Esophagus mucosa (tissue), 1 donor: ENCODE results near the gene TRIM9. TPM values are rescaled to one million over a fixed set of nuclear protein-coding genes. Genes with fewer than 3 reads are reported as not detected.
A peak's percentile ranks its signal among the peaks of the same experiment; 100 is the strongest.
"Not testable (repeated sequence)": the region's sequence is repeated elsewhere in the genome, so short reads cannot be mapped to it uniquely, and the experiment has no call there.

Experiments used
- ATAC-seq: fragments of 200-7000 bp; cut with Tn5 transposase; one replicate; pipeline ENCODE4 v1.9.1; 2020
- total RNA-seq: library from RNA; stranded (reverse); gene quantifications from one replicate; pipeline ENCODE4 v1.2.4, GENCODE V29; 2023
- donor health status: DM: yes; HTN: yes; CAD: no.

TRIM9 gene
- total RNA-seq, 1 donor from 2014 or later = 0.32 TPM

DNA sequence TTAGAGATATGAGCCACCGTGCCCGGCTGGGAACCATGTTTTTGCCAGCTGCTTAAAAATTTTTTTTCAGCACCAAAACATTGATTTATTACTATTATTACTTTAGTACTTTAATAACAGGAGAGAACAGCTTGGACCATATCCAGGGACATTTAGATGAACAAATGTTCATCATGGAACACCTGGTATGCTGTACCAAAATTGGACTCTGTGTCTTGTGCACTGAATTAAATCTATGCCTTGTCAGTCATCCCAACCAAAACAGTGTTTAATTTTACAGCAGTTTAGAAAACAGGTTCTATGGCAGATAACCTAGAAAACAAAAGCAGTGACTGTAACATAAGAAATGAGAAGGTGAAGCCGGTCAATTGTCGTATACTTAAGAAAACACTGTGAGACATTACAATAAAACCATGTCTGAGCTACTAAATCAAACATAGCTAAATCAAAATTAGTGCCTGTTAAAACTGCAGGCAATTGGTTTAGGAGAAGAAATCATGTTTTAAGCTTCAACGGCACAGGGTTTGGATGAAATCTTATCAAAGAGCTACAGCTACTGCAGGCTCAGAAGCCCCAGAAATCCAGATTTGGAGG is 92.4 kb downstream of the TRIM9 start:
- no peak for ATAC-seq

DNA sequence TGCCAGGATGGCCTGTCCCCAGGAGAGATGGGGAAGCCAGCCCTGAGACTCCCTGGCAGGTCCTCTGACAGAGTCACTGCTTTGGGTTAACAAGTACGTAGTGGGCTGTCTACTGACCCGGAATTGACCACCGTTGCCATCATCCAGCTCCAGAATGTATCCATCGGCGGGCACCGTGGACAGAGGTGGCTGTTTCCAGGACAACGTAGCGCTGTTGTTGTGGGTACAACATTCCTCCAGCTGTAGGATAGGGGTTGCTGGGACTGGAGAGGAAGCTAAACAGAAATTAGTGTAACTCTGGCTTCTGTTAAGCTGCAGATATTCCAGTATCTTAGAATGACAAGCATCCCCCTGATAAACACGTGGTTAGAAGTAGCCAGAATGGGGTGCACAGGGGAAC is 94.3 kb downstream of the TRIM9 start:
- no peak for ATAC-seq

DNA sequence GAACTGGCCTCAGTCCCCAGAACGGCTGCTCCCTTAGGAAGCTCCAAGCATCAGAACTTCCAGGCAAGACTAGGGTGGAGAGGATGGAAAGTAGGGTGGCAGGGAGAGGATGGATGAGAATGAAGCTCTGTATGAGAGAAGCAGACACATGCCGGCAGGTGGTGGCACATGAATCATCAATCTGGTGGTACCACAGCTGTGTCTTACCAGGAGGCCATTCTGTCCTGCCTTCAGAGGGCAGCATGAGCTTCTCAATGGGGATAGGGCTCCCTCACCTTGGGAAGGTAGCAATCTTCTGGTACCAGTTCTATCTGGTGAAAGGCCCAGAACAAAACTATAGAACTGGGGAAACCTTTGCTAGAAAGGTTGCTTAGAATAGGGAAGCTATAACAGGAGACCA is 95.2 kb downstream of the TRIM9 start:
- no peak for ATAC-seq

DNA sequence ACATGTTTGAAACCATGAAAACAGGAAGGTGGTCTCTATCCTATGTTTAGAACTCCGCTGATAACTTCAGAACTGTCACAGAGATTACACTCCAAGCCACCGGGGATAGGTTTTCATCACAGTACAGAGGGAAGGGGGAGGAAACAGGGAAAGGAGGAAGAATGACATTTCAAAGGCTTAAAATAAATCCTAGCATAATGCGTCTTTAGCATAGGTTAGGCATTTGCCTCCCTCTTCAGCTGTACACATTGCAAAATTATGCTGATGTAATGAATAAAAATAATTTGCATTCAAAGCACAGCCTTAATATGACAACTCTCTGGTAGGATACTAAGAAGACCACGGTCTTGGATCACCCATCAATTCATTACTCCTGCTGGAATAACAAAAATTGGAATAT is 96.3 kb downstream of the TRIM9 start:
- peak; percentile 23 for ATAC-seq

DNA sequence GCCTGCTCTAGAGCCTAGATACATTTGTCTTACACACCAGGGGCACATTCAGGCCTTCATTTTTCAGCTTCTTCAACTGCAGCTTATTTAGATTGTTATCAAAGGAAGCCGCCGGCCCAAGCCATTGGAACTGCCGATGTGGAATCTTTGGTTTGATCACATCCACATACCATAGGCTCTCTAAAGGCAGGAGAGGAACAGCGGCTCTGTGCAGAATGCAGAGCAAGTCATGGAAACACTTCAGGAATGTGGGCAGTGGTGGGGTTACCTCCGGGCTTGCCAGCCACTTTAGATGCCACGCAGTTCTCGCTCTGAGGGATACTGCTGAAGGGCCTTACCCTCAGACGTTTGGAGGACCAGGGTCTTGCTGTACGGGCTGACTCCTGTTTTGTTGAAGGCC is 97.2 kb downstream of the TRIM9 start:
- no peak for ATAC-seq

DNA sequence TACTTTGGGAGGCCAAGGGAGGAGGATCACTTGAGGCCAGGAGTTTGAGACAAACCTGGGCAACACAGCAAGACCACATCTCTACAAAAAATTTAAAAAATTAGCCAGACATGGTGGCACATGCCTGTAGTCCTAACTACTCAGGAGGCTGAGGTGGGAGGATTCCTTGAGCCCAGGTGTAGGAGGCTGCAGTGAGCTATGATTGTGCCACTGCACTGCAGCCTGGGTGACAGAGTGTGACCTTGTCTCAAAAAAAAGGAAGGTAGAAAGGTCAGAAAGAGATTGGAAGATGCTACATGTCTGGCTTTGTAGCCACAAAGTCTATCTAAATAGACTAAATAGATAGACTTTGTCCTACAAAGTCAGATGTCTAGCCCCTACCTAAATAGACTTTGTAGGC is 100.7 kb downstream of the TRIM9 start:
- ATAC-seq = not testable (repeated sequence)

DNA sequence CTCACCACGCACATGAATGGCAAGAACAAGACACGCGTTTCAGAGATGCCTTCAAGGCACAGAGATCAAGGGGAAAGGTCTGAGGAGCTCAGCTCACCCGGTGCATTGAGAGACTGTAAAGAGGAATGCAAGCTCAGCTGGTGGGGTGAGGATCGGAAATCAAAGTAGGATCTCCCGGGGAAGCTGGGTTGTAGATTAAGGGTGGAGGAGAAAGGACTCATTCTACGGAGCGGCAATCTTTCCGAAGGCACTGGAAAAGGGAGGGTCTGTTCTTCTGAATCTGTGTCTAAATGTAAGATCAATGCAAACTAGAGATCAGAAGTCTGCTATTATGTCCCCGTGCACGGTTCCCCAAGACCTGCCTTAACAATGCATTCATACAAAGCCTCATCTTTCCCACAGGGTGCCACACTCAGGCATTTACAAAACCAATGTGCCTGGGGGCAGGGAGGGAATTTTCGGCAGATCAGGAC is 109.0 kb downstream of the TRIM9 start:
- no peak for ATAC-seq

DNA sequence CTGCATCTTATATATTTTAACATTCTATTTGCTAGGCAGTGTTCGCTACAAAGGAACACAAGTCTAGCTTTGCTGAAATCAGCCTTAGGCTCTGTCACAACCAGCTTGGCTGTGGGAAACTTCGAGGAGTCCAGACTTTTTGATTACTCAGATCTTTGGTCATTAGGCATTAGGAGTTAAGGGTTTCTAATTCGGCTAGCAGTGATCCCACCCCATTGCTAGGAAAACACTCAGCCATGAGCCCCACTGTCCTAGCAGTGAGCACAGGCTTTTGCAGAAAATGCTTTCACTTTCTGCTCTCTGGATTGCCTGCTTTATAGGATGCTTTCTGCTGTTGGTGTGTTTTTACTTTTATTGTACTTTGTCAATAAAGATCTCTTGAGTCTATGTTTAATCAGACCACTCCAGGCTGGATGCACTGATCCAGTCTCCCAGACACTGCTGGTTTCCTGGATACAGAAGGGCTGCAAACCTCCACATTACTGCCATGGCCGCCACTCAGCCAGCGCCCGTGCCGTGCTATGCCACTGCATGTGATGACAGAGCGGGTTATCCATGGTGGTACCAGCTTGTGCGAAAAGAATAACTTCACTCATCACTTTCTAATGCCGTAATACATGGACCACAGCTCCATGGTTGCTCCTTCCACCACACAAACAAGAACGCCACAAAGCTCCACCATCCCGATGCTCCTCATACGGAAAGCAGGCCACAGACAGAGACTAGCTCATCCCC is 109.6 kb downstream of the TRIM9 start:
- ATAC-seq = no peak

DNA sequence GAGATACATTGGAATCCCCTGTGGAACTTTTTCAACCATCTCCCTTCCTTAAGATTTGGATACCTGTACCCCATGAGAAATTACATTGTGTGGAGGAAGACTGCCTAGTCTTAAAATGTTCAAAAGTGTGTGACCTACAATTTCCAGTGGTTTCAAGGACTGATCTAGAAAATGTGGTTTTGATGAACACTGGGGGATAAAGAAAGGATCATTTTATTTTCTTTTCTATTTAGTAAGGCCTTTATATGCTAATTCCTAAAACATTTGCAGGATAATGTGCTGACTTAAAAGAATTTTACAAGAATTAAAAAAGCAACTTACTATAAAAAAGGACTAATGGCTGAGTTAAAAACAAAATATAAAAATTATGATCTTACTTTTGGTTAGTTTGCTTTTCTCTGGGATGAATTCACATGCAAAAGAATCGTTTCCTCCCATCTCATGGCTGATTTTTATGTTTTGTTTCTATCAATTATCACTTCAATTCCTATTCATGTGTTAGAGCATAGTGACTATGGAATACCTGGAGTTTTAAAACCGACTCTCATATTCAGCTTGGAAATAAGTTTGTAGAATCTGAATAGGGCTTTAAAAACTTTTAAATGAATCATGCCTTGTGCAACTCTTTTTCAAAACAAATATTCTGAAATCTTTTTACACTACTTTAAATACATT is 110.7 kb downstream of the TRIM9 start:
- ATAC-seq = no peak

DNA sequence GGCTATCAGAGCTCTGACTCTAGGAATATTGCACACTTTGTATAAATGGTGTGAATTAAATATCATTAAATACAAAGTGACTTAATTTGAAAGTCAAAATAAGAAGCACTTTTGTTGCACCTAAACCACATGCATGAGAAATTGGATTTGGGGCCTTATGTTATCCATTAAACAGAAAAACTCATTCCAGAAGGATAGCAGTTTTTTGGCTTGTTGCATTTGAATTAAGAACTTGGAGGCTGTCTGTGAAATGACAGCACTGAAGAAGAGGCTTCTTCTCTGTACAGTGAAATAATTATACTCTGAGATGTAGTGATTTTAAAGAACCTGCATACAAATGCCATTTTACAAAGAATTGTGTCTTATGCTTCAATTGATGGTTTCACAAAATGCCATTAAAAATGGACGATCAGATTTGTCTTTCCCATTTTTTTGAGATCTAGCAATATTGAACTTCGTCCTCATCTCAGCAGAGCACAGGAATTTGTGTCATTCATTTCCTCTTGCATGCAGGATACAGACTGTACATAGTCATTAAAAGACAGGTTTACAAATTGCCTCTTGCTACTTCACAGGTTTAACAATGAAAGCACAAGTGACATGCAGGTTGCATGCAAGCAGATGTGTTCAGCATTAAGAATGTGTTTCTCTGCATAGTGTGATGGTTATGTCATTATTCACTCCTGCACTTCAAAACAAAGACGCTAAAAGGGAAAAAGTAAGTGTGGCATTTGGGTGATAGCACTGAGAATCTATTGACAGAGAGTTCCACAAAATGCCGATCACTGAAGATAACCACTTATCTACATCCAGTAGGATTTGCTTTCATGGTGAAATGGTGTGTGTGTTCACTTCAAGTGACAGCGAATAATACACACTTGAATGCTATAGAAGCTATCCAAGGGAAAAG is 114.7 kb downstream of the TRIM9 start:
- no peak for ATAC-seq

DNA sequence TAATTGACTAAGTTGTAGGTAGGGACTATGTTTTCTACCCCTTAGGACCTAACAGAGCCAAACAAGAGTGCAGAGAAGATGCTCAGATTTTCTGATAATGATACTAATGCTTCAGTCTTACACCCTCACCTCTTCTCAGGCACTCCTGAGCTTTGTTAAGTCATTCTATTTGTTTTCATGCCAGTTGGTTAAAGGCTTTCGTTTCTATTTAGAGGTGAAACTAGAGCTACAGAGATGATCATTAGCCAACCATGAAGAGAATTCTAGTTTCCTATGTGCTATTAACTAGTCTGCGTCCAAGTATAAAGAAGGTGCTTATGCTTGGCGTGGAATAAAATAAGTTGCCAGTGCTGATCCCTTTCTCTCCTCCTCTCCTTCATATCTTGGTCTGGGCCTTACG is 116.0 kb downstream of the TRIM9 start:
- ATAC-seq = no peak

DNA sequence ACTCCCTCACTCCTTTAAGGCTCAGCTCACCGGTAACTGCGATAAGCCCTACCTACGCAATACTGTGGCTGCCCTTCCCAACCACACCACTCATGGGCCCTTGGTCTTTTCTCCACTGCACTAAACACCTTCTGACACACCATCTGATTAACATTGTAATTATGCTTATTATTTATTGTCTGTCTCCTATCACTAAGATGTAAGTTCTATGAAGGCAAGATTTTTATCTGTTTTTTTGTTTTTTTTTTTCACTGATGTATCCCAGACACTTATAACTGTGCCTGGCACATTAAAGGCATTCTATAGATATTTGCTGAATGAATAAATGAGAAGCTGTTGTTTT is 116.4 kb downstream of the TRIM9 start:
- no peak for ATAC-seq

DNA sequence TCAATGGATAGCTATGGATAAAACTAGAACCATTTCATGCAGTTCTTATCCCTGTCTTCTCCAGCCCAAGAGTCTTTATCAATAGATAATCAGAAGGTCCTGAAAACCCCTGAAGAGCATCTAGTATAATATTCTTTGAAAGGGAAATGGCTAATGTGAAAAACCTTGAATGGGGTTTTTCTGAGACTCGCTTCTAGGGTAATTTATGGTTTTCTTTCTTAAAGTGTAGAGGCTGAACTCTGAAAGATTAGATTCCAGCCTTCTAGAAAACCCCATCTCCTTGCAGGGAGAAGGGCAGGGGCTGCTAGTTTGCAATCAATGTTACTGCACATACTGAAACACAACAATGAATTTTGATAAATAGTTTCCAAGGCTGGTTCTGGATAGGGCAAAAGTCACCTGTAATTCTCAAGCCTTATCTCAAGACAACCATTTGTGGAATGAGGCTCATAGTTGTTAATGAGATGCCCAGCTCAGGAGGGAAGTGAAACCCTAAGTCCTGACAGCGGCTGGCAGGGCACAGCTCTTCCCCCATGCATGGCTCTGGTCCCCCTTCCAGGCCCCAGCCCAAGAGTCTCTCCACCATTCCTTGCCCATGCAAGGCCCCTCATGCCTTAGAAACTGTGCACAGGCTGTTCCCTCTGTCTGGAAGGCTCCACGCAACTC is 116.9 kb downstream of the TRIM9 start:
- ATAC-seq = no peak

DNA sequence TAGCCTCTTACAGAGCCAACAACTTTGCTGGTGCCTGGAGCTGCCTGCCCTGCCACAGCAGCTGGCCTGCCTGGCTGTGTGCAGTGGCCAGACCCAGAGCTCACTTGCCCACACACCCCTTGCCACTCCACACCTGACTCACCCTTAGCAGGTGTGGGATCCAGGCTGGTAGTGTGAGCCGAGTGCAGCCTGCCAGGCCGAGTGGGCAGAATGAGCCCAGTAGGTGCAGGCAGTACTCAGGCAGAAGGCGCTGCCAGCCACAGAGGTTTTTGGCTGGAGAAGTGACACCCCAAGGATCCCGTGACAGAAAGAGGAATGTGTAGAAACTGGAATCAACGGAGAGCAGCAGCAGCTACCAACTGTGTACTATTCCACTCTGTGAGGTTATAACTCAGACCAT is 120.8 kb downstream of the TRIM9 start:
- no peak for ATAC-seq

DNA sequence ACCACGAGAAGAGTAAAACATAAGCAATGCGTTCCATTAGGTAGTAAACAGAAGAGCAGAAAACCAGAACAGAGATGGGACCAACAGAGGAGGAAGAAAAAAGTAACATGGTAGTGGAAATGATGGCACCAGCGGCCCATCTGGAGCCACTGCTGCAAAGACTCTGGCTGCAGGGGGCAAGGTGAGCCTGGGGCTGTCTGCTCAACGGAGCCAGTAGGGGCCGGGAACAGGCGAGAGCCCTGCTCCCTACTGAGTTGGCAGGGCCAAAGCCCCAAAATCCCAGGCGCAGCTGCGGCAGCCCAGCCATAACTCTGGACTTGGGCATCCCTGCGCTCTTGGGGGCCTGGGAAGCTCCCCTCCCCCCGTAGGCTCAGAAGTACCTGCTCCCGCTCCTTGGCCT is 122.2 kb downstream of the TRIM9 start:
- no peak for ATAC-seq

DNA sequence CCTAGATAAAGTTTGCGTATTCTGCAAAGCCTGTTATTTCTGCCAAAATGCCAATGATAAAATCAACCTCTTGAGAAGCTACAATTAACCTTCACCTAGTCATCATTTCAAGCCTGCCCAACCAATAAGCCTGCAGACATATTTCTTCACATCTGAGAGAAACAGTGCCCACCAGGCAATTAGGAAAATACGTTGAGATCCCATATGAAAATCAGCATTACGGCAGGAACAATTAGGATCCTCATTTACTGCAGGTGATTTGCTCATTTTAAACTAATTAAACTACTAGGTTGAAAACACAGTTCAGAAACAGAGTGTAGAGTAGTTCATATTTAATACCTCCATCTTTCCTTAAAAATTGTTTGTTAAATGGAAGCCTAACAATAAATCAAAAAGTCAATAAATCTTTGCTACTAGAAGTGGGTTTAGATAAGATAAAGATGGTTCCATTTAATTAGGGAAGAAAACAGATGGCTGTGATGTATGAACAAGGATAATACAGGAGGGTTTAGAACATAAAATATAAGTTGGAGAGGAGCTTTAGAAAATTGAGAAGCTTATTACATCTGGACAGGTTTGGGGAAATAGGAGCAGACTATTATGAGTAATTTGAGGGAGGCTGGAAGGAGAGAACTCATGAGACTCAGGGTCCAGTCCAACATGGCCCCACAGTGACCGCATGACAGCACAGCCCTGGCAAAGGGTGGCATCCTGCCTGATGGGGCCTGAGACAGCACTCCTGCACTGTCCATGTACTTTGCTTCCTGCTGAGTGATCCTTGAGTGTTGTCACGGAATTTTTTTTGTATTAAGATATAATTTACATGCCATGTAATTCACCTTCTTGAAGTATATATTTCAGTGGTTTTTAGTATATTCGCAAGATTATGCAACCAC is 123.8 kb downstream of the TRIM9 start:
- no peak for ATAC-seq

DNA sequence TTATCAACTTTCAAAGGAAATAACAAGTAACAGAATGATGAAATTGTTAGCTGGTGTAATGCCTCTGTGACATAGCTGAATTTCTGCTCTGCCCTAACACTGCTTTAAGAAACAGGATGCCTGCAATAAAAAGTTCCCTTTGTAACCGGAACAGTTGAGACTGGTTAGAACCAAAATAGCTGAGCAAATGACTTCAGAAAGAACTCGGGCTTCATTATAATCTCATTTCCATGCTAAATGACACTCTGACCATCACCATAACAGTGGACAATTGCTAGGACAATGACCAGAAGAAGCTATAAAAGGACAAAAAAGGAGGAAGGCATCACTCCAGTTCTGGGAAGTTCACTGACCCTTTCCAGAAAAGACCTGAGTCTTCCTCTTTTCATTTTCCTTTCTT is 127.1 kb downstream of the TRIM9 start:
- no peak for ATAC-seq

DNA sequence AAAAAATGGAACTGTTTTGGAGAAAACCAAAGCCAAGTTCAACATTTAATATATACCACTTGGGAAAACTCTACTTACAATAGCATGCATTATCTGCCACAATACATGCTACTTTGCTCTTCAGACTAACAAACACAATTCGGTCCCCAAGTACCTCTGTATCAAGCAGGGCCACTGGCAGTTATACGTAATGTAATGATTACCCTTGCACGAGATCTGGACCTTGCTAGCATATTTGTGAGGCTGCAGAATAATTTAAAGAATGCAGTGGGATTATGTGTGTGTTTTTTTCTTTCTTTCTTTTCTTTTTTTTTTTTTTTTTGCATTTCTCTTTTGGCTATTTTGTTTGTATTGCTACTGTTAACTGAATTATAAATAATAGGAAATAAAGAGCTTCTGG is 127.8 kb downstream of the TRIM9 start:
- no peak for ATAC-seq

DNA sequence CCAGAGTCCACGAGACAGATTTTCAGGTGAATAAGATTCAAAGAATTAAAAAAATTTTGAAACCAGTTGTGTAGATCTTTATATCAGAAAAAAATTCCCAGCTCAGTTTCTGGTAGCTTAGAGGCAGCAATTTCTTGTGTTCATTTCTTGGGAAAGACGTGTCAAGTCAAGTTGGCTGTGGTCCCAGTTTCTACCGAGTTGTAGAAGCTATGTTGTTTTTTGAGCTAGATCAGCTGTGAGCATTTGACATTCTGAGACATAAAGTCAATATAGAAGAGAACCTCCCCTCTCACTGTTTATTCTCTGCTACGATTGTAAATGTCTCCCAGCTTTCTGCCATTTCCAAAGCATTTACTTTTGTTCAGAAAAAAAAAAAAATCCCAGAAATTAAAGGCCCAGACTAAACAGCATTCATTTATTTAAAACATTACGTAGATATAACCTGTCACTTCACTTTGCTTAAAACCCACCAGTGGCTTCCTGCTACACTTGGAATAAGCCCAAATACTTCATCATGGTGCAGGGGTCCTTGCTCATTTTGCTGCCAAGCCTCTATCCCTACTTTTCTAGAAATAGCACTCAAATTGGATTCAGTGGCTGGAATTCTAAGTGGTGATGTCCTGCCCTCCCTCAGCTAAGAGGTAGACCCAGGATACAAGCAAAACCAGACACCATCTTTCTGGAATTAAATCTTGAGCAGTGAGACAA is 130.1 kb downstream of the TRIM9 start:
- no peak for ATAC-seq

DNA sequence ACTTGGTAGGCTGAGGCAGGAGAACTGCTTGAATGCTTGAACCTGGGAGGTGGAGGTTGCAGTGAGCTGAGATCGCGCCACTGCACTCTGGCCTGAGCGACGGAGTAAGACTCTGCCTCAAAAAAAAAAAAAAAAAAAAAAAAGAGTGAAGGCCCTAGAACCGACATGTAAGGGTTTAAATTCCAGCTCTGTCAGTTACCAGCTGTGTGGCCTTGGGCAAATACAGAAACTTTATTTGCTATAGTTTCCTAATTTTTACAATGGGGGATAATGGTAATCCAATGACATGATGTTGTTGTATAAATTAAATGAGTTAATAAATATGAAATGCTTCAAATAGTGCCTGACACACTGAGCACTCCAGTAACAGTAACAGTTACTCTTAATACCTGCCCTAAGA is 131.0 kb downstream of the TRIM9 start:
- ATAC-seq = no peak
